Frontal cortex (tissue), 4 donors: ENCODE results near the gene TPRG1. TPM values are rescaled to one million over a fixed set of nuclear protein-coding genes. Genes with fewer than 3 reads are reported as not detected.

Experiments
- DNase-seq, 2 donors: peaks; one replicate each; pipeline ENCODE4 v3.0.0; 2012; ENCODE audit warnings: low spot score in 2 of 2
- FAIRE-seq: peaks from 2 replicates; lab custom pipeline; 2012; peaks lifted over from hg19 to GRCh38; lab: Jason Lieb, UNC
- total RNA-seq: library from RNA; depleted of rRNA; stranded (reverse); fragments of >200 nt; gene quantifications from one replicate; pipeline ENCODE4 v1.2.3, GENCODE V29; 2014
- donor health status: control.
- donor health status: control.
- donor health status: control.

The TPRG1 gene
- total RNA-seq, 1 donor from 2014 or later, result 1.2 TPM

GRCh38 chr3:189160519-189161309, 11.1 kb upstream of the TPRG1 start:
- FAIRE-seq (no peak), DNase-seq (no peak)

DNA sequence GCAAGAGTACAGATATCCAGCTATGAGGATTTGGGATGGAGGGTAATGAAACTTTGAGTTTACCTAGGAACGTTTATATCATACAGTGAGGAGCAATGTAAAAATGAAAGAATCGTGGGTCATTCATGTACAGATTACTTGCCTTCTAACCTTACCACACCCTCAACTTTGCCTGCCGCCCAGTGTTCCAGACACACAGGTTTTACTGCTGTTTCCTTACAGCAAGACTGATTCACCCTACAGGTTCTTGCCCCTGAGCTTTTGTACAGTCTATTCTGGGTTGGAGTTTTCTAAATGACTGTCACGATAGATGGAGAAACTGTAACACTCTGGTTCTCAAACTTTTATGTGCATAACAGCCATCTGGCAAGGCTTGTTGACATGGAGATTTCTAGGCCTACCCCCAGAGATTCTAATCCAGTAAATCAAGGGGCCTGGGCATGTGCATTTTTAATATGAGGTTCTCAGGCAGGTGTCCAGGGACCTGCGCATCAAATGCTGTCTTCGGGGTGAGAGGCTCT, 6.6 kb upstream of the TPRG1 start:
- FAIRE-seq, result no peak
- no peak for DNase-seq

- FAIRE-seq (no peak), DNase-seq (no peak)
Observed at GRCh38 chr3:189166321-189166720, 5.5 kb upstream of the TPRG1 start.

DNA sequence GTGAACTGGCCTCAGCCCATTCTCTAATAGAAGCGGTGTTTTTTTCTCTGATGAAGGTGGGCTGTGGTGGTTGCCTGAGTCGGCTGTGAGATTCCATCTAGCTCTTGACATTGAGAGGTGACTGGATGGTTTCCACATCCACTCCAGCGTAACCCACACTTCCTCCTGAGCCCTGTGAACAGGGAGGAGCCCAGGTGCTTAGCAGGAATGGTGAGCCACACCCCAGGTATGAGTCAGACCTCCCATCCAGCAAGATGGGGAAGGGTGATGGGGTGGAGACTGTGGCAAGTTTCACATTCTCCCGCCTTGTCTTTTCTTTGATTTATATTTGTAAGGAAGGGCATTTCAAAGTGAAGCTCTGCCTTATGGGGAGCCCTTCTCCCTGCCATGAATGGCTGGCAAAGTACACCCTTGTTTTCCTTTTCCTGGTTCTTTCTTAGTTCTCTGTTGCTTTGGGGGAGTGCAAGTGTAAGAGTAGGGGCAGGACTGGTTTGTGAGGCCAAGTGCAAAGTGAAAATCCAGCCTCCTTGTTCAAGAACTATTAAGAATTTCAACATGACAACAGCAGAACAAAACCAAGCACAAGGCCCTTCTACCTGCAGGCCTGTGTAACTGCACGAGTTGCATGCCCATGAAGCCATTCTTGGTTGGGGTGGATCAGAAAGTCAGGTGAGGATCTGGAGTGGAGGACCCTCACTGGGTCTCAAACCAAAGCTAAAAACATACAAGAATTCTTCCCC, 4.6 kb upstream of the TPRG1 start:
- no peak for FAIRE-seq

GRCh38 chr3:189168711-189169110, 3.1 kb upstream of the TPRG1 start:
- FAIRE-seq (no peak), DNase-seq (no peak)

More for the DNA sequence above, 4.6 kb upstream of the TPRG1 start:
- DNase-seq, result no peak

DNA sequence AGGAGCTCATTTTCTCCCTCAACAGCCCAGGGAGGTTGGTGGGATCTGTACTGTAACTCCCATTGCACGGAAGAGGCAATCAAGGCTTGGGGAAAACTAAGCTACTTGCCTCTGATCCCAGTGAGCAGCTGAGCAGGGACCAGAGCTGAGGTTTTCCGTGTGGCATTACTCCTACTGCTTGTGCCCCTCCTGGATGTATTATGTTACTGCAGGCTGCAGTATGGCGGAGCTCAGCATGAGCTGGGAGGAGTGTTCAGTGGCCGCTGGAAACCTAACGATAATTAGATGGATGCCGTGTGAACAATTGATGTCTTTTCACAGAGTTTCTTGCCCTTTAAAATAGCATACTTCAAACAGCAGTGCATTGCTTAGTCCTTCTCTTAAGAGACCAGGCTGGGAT, 2.0 kb upstream of the TPRG1 start:
- DNase-seq (no peak), FAIRE-seq (no peak)

DNA sequence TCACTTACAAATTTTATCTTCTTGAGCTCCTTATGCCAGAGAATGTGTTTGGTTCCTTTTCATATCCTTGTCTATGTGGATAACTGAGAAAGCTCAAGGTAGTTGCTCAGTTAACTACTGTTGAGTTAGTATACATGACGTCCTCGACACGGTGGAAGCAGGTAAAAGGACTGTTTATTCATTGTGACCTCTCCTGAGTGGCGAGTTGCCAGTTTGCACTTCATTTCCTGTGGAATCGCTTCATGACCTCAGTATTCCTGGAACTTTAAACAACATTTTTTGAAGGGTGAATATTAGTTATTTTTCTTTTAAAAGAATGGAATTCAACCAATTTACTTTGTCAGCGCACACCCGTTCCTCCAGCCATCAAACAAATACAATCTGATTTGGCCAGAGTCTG, 1.2 kb upstream of the TPRG1 start:
- FAIRE-seq, result no peak
- DNase-seq, result no peak

DNA sequence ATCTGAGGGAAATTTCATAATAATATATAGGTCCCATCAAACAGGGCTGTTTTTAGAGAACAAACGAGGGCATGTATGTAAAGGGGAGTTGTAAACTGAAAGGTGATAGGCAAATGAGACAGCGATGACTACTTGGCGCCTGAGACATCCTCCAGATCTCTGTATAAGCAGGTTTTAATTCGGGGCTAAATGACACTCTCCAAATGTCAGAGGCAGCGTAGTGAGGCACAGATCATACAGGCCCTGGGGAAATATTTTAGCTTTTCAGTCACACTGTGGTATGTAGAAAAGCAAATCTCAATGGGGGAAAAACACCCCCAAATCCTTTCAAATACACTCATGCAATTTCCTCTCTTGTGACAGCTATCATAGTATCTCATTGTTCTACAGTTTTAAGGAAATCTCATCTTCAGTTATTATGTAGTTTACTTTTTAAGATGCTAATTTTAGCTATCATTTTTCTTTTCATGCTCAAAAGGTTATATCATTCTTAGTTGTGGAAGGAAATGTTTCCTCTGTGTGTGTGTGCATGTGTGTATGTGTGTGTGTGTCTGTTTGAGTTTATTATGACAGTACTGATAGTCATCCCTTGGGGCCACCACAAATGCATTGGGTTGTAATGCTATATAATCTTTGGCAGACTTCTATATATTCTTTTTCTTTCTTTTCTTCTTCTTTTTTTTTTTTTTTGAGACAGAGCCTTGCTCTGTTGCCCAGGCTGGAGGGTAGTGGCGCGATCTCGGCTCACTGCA, 1.1 kb downstream of the TPRG1 start:
- DNase-seq, result no peak
- FAIRE-seq, result no peak

GRCh38 chr3:189184566-189184965, 12.8 kb downstream of the TPRG1 start:
- FAIRE-seq (no peak), DNase-seq (no peak)

- DNase-seq (no peak), FAIRE-seq (no peak)
Observed at GRCh38 chr3:189186101-189186500, 14.3 kb downstream of the TPRG1 start.

GRCh38 chr3:189188466-189188865, 16.7 kb downstream of the TPRG1 start:
- no peak for FAIRE-seq
- DNase-seq, result no peak

- DNase-seq (no peak), FAIRE-seq (no peak)
Observed at GRCh38 chr3:189192725-189193124, 21.0 kb downstream of the TPRG1 start.

- DNase-seq (no peak), FAIRE-seq (no peak)
Observed at GRCh38 chr3:189195302-189195701, 23.5 kb downstream of the TPRG1 start.

DNA sequence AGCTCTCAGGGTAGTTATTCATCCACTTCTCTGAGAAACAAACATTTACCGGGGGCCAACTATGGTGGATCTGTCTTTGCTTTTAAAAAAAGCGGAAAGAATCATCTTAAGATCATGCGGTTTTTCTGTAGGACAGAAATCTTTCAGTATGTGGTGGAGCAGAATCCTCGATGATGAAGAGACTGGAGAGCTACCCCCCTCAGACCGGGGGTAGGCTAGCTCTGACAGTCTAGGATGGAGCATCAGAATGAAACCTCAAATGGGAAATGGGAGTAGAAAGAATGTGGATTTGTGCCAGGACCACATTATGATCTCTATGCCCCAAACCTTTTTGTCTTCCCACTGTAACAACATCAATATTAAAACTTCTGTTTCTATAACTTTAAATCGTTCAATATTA, 30.3 kb downstream of the TPRG1 start:
- DNase-seq, result no peak

GRCh38 chr3:189202583-189202982, 30.8 kb downstream of the TPRG1 start:
- FAIRE-seq (no peak), DNase-seq (no peak)

More for the DNA sequence above, 30.3 kb downstream of the TPRG1 start:
- no peak for FAIRE-seq

DNA sequence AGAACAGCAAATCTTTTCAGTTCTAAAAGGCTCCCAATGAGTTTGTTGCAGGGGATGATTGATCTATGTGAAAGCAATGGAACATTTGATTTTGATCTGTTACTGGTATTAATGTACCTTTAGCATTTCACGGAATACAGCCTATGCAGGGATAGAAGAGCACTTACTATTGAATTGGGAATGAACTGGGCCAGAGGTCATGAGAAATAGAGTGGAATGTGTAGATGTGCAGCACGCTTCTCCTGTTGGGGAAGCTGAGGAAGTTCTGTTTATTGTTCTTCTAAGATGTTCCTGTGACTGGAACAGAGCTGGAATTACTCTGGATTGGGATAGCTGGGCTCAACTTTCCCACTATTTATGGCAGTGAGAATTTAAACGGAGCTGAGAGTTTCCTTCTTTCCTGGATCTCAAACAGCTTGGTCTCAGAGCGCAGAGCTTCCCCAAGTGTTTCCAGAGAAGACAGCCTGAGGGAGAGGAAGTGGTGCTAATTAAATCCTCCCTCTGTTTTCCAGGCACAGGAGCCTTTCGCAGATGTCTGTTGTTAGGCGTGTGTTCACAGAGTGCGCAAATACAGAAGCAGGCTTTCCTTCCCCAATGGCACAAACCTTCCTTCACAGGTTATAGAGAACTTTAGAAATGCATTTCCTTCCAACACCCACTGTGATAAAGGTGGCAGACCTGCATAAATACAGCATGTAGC, 32.5 kb downstream of the TPRG1 start:
- FAIRE-seq (no peak), DNase-seq (no peak)

- no peak for FAIRE-seq
- DNase-seq, result no peak
Observed at GRCh38 chr3:189204937-189205336, 33.2 kb downstream of the TPRG1 start.

- DNase-seq (no peak), FAIRE-seq (no peak)
Observed at GRCh38 chr3:189210251-189210770, 38.5 kb downstream of the TPRG1 start.

DNA sequence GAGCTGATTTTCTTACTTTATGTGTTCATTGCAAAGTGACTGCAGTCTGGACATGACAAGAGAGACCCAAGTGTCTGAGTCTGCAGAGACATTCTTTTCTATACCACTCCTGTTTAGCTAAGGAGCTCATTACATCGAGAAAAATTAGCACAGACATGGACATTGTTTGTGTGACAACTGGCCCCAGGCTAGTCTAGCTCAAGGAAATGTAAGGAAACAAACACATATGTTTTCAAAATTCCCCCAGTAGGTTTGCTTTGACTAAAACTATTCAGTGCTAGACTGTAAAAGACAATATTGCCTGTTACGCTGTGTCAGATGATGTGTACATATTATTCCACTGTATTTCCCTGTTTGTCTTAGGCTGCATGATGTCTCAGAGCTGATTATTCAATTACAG, 40.9 kb downstream of the TPRG1 start:
- no peak for DNase-seq
- FAIRE-seq, result no peak

GRCh38 chr3:189214651-189215050, 42.9 kb downstream of the TPRG1 start:
- no peak for DNase-seq
- FAIRE-seq, result no peak
